Uterus (tissue), 4 donors: ENCODE measurements around the gene L3MBTL1. TPM values are rescaled to one million over a fixed set of nuclear protein-coding genes. Genes with fewer than 3 reads are reported as not detected.

ENCODE experiments used
- DNase-seq, 2 donors: peaks; one replicate each; pipeline ENCODE4 v3.0.0-alpha.2; 2019 to 2020
- H3K27ac ChIP-seq, 2 donors: fragments of 200-600 bp; sonication (generic); 1 replicate in 1 of 2; 2 replicates in 1 of 2; pipeline ENCODE4 v1.5.1; 2016 to 2018
- H3K27me3 ChIP-seq, 2 donors: fragments of 200-600 bp; sonication (generic); one replicate each; pipeline ENCODE4 v1.5.1; 2018 to 2019; ENCODE audit warnings: control low read depth in 1 of 2
- H3K36me3 ChIP-seq, 2 donors: fragments of 200-600 bp; sonication (generic); one replicate each; pipeline ENCODE4 v1.5.1; 2019; ENCODE audit warnings: control low read depth in 1 of 2
- H3K4me1 ChIP-seq, 2 donors: fragments of 200-600 bp; sonication (generic); one replicate each; pipeline ENCODE4 v1.5.1; 2018 to 2019; ENCODE audit warnings: control low read depth in 1 of 2
- H3K4me3 ChIP-seq, 2 donors: fragments of 200-600 bp; sonication (generic); 1 replicate in 1 of 2; 2 replicates in 1 of 2; pipeline ENCODE4 v1.5.1; 2018 to 2019; ENCODE audit warnings: mild to moderate bottlenecking in 1 of 2
- H3K9me3 ChIP-seq, 2 donors: fragments of 200-600 bp; sonication (generic); one replicate each; pipeline ENCODE4 v1.5.1; 2019; ENCODE audit warnings: control low read depth in 1 of 2
- POLR2A ChIP-seq, 2 donors: fragments of 450-650 bp; IDR thresholded peaks; one replicate each; pipeline ENCODE4 v1.6.1; 2016; ENCODE audit warnings: antibody characterized with exemption in 2 of 2, mild to moderate bottlenecking in 1 of 2, moderate library complexity in 1 of 2
- intact Hi-C: fragments of 100-400 bp; cut with DNase I; formaldehyde crosslinking; loops from one replicate; pipeline ENCODE4 v1.15.1; 2023; ENCODE audit warnings: low total_unique reads
- total RNA-seq, 4 donors: library from RNA; depleted of rRNA in 3 of 4; stranded (reverse); fragments of >200 nt in 3 of 4; gene quantifications; one replicate each; pipeline versions ENCODE4 v1.1.0 to v1.2.4, GENCODE V29; 2014 to 2023
- TF ChIP-seq, protein P1 (sequence below), 4 experiments: fragments of 200-600 bp in 2 of 4; fragments of 450-650 bp in 2 of 4; sonication (generic) in 2 of 4; IDR thresholded peaks; one replicate each; pipeline ENCODE4 v1.5.1; 2016 to 2019; ENCODE audit warnings: antibody characterized with exemption in 4 of 4, mild to moderate bottlenecking in 2 of 4, moderate library complexity in 1 of 4
- donor health status: DM: yes; HTN: yes; CAD: no.

L3MBTL1 gene
- total RNA-seq, 4 donors from 2014 or later = 19.0 to 30.0 (median 27.6) TPM

DNA sequence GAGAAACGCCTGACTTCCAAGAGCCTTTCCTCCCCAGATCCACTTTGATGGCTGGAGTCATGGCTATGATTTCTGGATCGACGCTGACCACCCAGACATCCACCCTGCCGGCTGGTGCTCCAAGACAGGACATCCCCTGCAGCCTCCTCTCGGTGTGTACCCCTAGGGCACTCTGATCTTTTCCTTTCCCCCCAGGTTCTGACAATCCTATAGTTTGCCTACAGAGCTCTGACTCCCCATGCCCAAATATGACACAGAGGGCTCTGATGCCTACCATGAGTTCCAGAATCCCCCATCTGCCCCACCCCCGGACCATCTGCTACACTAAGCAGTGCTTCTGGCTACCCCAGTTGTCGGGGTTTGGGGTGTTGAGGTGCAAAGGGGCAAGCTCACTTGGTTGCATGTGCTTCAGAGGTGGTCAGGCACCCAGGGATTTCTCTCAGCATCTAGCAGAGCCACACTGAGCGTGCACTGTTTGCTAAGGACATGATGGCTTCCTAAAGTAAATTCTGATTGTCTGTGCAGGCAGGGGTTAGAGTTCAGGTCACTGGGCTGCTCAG lies 27.4 kb downstream of the L3MBTL1 start:
- Histone ChIP-seq H3K4me3 (no peak overlapping the region), H3K27ac (no peak overlapping the region), H3K36me3 (no peaks in the 10 kb centered on the region), H3K27me3 (no peaks in the 10 kb centered on the region), H3K4me1 (no peaks in the 10 kb centered on the region), H3K9me3 (no peaks in the 10 kb centered on the region)
- intact Hi-C loops = no loop called here
- TF ChIP-seq, protein P1, sequence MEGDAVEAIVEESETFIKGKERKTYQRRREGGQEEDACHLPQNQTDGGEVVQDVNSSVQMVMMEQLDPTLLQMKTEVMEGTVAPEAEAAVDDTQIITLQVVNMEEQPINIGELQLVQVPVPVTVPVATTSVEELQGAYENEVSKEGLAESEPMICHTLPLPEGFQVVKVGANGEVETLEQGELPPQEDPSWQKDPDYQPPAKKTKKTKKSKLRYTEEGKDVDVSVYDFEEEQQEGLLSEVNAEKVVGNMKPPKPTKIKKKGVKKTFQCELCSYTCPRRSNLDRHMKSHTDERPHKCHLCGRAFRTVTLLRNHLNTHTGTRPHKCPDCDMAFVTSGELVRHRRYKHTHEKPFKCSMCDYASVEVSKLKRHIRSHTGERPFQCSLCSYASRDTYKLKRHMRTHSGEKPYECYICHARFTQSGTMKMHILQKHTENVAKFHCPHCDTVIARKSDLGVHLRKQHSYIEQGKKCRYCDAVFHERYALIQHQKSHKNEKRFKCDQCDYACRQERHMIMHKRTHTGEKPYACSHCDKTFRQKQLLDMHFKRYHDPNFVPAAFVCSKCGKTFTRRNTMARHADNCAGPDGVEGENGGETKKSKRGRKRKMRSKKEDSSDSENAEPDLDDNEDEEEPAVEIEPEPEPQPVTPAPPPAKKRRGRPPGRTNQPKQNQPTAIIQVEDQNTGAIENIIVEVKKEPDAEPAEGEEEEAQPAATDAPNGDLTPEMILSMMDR (IDR thresholded peaks at IDR 0.05) = no peak
- DNase-seq = no peak

DNA sequence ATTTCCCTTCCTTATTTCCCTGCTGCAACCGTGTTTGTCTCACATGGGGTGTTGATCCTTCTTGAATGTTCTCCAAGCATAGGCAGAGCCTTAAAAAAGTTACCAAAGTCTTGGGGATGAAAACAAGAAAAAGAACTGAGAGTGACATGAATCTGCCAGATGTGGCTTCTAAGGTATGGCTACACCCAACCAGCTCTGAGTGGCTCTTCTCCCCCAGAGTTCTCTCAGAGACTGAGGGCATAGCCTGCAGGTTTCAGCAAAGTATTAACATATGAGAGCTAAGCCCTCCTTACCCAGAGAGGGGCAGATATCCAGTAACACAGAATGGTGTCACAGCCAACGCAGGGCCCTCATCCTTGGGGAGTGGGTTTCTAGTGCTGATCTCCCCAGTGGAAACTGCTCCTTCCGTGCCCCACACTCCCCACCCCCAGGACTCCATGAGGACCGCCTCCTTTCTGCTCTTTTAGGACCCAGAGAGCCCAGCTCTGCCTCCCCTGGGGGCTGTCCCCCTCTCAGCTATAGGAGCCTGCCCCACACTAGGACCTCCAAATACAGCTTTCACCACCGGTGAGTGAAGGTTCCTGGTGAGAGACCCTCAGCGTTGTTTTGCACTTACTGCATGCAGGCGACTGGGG lies 28.0 kb downstream of the L3MBTL1 start:
- intact Hi-C loops = no loop called here
- no peak overlapping the region for H3K27ac ChIP-seq
- no peak for DNase-seq
- H3K36me3 ChIP-seq = no peaks in the 10 kb centered on the region
- no peaks in the 10 kb centered on the region for H3K9me3 ChIP-seq
- H3K27me3 ChIP-seq = no peaks in the 10 kb centered on the region
- H3K4me1 ChIP-seq = no peaks in the 10 kb centered on the region
- TF ChIP-seq POLR2A (IDR thresholded peaks at IDR 0.05) = no peak
- TF ChIP-seq, protein P1 (IDR thresholded peaks at IDR 0.05) = no peak
- no peak overlapping the region for H3K4me3 ChIP-seq

DNA sequence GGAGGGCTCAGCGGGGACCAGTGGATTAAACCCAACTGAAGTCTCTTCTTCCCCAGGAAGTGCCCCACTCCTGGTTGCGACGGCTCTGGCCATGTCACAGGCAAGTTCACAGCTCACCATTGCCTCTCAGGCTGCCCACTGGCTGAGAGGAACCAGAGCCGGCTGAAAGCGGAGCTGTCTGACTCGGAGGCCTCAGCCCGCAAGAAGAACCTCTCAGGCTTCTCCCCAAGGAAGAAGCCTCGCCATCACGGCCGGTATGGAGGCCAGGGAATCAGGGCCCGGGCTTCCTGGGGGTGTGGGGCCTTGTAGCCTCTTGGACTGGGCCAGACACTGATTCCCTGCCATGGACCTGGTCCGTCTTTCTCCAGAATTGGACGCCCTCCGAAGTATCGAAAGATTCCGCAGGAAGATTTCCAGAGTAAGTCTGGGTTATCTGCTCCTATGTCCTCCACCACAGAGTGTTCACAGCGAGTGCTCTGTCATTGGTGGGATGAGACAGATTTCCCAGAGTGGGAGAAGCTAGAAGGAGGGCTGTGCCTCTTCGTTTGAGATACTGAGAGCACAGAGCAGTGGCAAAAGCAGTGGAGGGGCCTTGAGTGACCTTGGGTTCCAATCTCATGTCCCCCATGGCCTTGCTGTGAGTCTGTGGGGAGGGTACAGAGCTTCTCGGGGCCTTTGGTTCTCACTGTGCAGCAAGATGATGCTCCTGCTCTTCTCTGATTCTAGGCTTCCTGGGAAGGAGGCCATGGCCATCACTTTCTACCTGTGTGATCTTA lies 28.7 kb downstream of the L3MBTL1 start:
- no peak for DNase-seq
- no peaks in the 10 kb centered on the region for H3K27me3 ChIP-seq
- H3K27ac ChIP-seq = no peak overlapping the region
- TF ChIP-seq, protein P1 (IDR thresholded peaks at IDR 0.05) = no peak
- no peak for TF ChIP-seq POLR2A (IDR thresholded peaks at IDR 0.05)
- H3K9me3 ChIP-seq = no peaks in the 10 kb centered on the region
- H3K4me1 ChIP-seq = no peaks in the 10 kb centered on the region
- H3K4me3 ChIP-seq = no peak overlapping the region
- no peaks in the 10 kb centered on the region for H3K36me3 ChIP-seq
- intact Hi-C loops = no loop called here

DNA sequence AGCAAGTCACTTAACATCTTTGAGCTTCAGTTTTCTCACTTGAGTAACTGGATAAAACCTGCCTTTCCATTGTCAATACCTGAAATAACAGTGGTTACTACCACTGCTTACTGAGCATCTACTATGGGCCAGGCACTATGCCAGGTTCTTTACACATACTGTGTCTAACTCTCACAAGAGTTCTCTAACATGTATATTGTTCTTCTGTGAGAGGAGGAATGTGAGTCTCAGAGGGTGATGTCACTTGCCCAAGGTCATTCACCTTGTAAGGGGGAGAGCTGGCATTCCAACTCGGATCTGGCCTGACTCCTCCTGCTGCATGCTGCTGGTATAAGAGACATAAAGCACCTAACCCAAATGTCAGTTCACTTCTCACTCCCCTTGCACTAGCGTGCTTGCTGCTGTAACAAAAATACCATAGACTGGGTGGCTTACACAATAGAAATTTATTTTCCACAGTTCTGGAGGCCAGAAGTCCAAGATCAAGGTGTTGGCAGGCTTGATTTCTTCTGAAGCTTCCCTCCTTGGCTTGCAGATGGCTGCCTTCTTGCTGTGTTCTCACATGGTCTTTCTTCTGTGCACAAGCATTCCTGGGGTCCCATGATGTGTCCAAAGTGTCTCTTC lies 29.4 kb downstream of the L3MBTL1 start:
- H3K9me3 ChIP-seq = no peaks in the 10 kb centered on the region
- H3K27me3 ChIP-seq = no peaks in the 10 kb centered on the region
- TF ChIP-seq, protein P1 (IDR thresholded peaks at IDR 0.05) = no peak
- TF ChIP-seq POLR2A (IDR thresholded peaks at IDR 0.05) = no peak
- H3K4me3 ChIP-seq = no peak overlapping the region
- no peak for DNase-seq
- no peaks in the 10 kb centered on the region for H3K4me1 ChIP-seq
- H3K27ac ChIP-seq = no peak overlapping the region
- intact Hi-C loops = no loop called here
- H3K36me3 ChIP-seq = no peaks in the 10 kb centered on the region
